Astrocyte (in vitro differentiated cells and primary cell): ENCODE results near the gene COG4. TPM values are rescaled to one million over a fixed set of nuclear protein-coding genes. Genes with fewer than 3 reads are reported as not detected.

Experiments used
- DNase-seq: peaks from one replicate; pipeline ENCODE4 v3.0.0-alpha.2; 2010; ENCODE audit warnings: low read depth
- FAIRE-seq: peaks from 2 replicates; lab custom pipeline; 2011; peaks lifted over from hg19 to GRCh38; lab: Jason Lieb, UNC
- H2AFZ ChIP-seq: 2 replicates; pipeline ENCODE4 v1.6.0; 2012; ENCODE audit warnings: low read depth, low read length, inconsistent platforms
- H3K27ac ChIP-seq: 2 replicates; pipeline ENCODE4 v1.5.1; 2011; ENCODE audit warnings: low read depth, low read length, inconsistent platforms
- H3K27me3 ChIP-seq: 2 replicates; pipeline ENCODE4 v1.6.0; 2011; ENCODE audit warnings: low read length, inconsistent platforms; ENCODE audit not compliant: insufficient read depth
- H3K36me3 ChIP-seq: 2 replicates; pipeline ENCODE4 v1.5.1; 2011; ENCODE audit warnings: low read length, inconsistent platforms; ENCODE audit not compliant: insufficient read depth
- H3K4me1 ChIP-seq: 2 replicates; pipeline ENCODE4 v1.5.1; 2011; ENCODE audit warnings: low read length, inconsistent platforms; ENCODE audit not compliant: insufficient read depth
- H3K4me2 ChIP-seq: 2 replicates; pipeline ENCODE4 v1.6.0; 2012; ENCODE audit warnings: low read length, inconsistent platforms
- H3K4me3 ChIP-seq: 2 replicates; pipeline ENCODE4 v1.5.1; 2011; ENCODE audit warnings: low read depth, mild to moderate bottlenecking, low read length, inconsistent platforms; ENCODE audit not compliant: insufficient read depth
- H3K79me2 ChIP-seq: 2 replicates; pipeline ENCODE4 v1.6.0; 2012; ENCODE audit warnings: mild to moderate bottlenecking, low read length, inconsistent platforms; ENCODE audit not compliant: insufficient read depth
- H3K9ac ChIP-seq: 2 replicates; pipeline ENCODE4 v1.6.0; 2012; ENCODE audit warnings: mild to moderate bottlenecking, low read length, inconsistent platforms
- H3K9me3 ChIP-seq: 2 replicates; pipeline ENCODE4 v1.5.1; 2012; ENCODE audit warnings: low read depth, mild to moderate bottlenecking, low read length, inconsistent platforms; ENCODE audit not compliant: insufficient read depth
- H4K20me1 ChIP-seq: 2 replicates; pipeline ENCODE4 v1.6.0; 2012; ENCODE audit warnings: low read length, inconsistent platforms; ENCODE audit not compliant: insufficient read depth
- H3K27ac Mint-ChIP-seq: one replicate; pipeline ENCODE4 v1.8.0; 2021; ENCODE audit warnings: mild to moderate bottlenecking, mixed read lengths; ENCODE audit not compliant: unreplicated experiment
- H3K27me3 Mint-ChIP-seq: one replicate; pipeline ENCODE4 v1.8.0; 2021; ENCODE audit warnings: low read depth, mixed read lengths; ENCODE audit not compliant: unreplicated experiment
- H3K36me3 Mint-ChIP-seq: one replicate; pipeline ENCODE4 v1.8.0; 2021; ENCODE audit warnings: low read depth, mixed read lengths; ENCODE audit not compliant: unreplicated experiment
- H3K4me1 Mint-ChIP-seq: one replicate; pipeline ENCODE4 v1.8.0; 2021; ENCODE audit warnings: low read depth, mixed read lengths; ENCODE audit not compliant: unreplicated experiment
- H3K4me3 Mint-ChIP-seq: one replicate; pipeline ENCODE4 v1.8.0; 2021; ENCODE audit warnings: mild to moderate bottlenecking, moderate library complexity, mixed read lengths; ENCODE audit not compliant: unreplicated experiment
- H3K9me3 Mint-ChIP-seq: one replicate; pipeline ENCODE4 v1.8.0; 2021; ENCODE audit warnings: mild to moderate bottlenecking, mixed read lengths; ENCODE audit not compliant: unreplicated experiment
- CTCF ChIP-seq: IDR thresholded peaks from 2 replicates; pipeline ENCODE4 v1.5.1; 2011; ENCODE audit warnings: low read depth, mild to moderate bottlenecking, inconsistent platforms, low read length, moderate library complexity; ENCODE audit not compliant: insufficient read depth
- EZH2 ChIP-seq: IDR thresholded peaks from 2 replicates; pipeline ENCODE4 v1.6.1; 2012; ENCODE audit warnings: mild to moderate bottlenecking, low read length, inconsistent platforms; ENCODE audit not compliant: insufficient read depth
- total RNA-seq: library from RNA; stranded (reverse); gene quantifications from 2 replicates; pipeline ENCODE4 v1.2.1, GENCODE V29; 2021

COG4 gene
- total RNA-seq, 1 donor from 2014 or later: 42.6 TPM

GRCh38 chr16:70511833-70512232 lies 11.5 kb downstream of the COG4 start:
- peaks cover 20% of the 10 kb centered on the region for H3K36me3 Mint-ChIP-seq
- no peak overlapping the region for H3K27ac Mint-ChIP-seq
- Histone ChIP-seq H3K4me2 (no peak overlapping the region), H4K20me1 (no peaks in the 10 kb centered on the region), H3K9ac (no peak overlapping the region), H3K27ac (no peak overlapping the region), H3K27me3 (no peaks in the 10 kb centered on the region), H3K9me3 (no peaks in the 10 kb centered on the region), H3K36me3 (peaks cover 27% of the 10 kb centered on the region), H3K4me1 (no peaks in the 10 kb centered on the region), H2AFZ (no peak overlapping the region), H3K4me3 (no peak overlapping the region), H3K79me2 (no peaks in the 10 kb centered on the region)
- no peaks in the 10 kb centered on the region for H3K27me3 Mint-ChIP-seq
- no peak overlapping the region for H3K4me3 Mint-ChIP-seq
- FAIRE-seq (no peak), DNase-seq (no peak)
- no peaks in the 10 kb centered on the region for H3K9me3 Mint-ChIP-seq
- TF ChIP-seq CTCF (no peak), EZH2 (no peak)
- H3K4me1 Mint-ChIP-seq: peaks cover 5% of the 10 kb centered on the region

- Mint-ChIP-seq H3K9me3 (no peaks in the 10 kb centered on the region), H3K27me3 (no peaks in the 10 kb centered on the region), H3K27ac (no peak overlapping the region), H3K4me3 (no peak overlapping the region), H3K36me3 (peaks cover 16% of the 10 kb centered on the region), H3K4me1 (peaks cover 5% of the 10 kb centered on the region)
- TF ChIP-seq CTCF (no peak), EZH2 (no peak)
- Histone ChIP-seq H3K4me3 (no peak overlapping the region), H2AFZ (no peak overlapping the region), H3K27me3 (no peaks in the 10 kb centered on the region), H3K79me2 (no peaks in the 10 kb centered on the region), H4K20me1 (no peaks in the 10 kb centered on the region), H3K9ac (no peak overlapping the region), H3K4me2 (no peak overlapping the region), H3K9me3 (no peaks in the 10 kb centered on the region), H3K36me3 (peaks cover 24% of the 10 kb centered on the region), H3K4me1 (no peaks in the 10 kb centered on the region), H3K27ac (no peak overlapping the region)
- DNase-seq (no peak), FAIRE-seq (no peak)
Measured at GRCh38 chr16:70510216-70510615, 13.1 kb downstream of the COG4 start.

GRCh38 chr16:70508752-70509151 lies 14.6 kb downstream of the COG4 start:
- Histone ChIP-seq H3K79me2 (no peaks in the 10 kb centered on the region), H3K36me3 (peaks cover 24% of the 10 kb centered on the region), H3K4me2 (no peak overlapping the region), H3K27ac (no peak overlapping the region), H3K4me3 (no peak overlapping the region), H3K9ac (no peak overlapping the region), H2AFZ (no peak overlapping the region), H3K27me3 (no peaks in the 10 kb centered on the region), H3K4me1 (no peaks in the 10 kb centered on the region), H3K9me3 (no peaks in the 10 kb centered on the region), H4K20me1 (no peaks in the 10 kb centered on the region)
- no peak for DNase-seq
- TF ChIP-seq CTCF: no peak
- TF ChIP-seq EZH2: no peak
- FAIRE-seq: no peak
- Mint-ChIP-seq H3K9me3 (no peaks in the 10 kb centered on the region), H3K4me3 (no peak overlapping the region), H3K36me3 (peaks cover 14% of the 10 kb centered on the region), H3K4me1 (peaks cover 5% of the 10 kb centered on the region), H3K27me3 (no peaks in the 10 kb centered on the region), H3K27ac (no peak overlapping the region)
